ENCODE results near the gene PDZRN3.

Gene PDZRN3

DNA sequence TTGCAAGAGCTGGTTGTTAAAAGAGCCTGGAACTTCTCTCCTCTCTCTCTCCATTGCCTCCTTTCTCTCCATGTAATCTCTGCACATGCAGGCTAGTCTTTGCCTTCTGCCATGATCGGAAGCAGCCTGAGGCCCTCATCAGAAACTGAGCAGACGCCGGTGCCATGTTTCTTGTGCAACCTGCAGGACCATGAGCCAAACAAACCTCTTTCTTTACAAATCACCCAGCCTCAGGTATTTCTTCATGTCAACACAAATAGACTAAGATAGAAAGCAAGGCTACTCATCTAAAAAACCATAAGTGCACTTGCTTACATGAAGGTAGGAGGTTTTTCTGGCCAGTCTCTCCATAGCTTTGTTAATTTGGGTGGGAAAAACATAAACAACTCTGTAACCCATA, 8.7 kb downstream of the PDZRN3 start:
- no peak overlapping the region for H3K4me3 ChIP-seq (replicated peaks in 1 of 2; ENCODE audit: low read depth in 2 of 2, low read length in 2 of 2)
- TF ChIP-seq, protein P1, sequence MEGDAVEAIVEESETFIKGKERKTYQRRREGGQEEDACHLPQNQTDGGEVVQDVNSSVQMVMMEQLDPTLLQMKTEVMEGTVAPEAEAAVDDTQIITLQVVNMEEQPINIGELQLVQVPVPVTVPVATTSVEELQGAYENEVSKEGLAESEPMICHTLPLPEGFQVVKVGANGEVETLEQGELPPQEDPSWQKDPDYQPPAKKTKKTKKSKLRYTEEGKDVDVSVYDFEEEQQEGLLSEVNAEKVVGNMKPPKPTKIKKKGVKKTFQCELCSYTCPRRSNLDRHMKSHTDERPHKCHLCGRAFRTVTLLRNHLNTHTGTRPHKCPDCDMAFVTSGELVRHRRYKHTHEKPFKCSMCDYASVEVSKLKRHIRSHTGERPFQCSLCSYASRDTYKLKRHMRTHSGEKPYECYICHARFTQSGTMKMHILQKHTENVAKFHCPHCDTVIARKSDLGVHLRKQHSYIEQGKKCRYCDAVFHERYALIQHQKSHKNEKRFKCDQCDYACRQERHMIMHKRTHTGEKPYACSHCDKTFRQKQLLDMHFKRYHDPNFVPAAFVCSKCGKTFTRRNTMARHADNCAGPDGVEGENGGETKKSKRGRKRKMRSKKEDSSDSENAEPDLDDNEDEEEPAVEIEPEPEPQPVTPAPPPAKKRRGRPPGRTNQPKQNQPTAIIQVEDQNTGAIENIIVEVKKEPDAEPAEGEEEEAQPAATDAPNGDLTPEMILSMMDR (IDR thresholded peaks at IDR 0.05; ENCODE audit: low read depth, low read length): no peak
- DNase-seq (ENCODE audit: low read depth in 2 of 2): no peak

DNA sequence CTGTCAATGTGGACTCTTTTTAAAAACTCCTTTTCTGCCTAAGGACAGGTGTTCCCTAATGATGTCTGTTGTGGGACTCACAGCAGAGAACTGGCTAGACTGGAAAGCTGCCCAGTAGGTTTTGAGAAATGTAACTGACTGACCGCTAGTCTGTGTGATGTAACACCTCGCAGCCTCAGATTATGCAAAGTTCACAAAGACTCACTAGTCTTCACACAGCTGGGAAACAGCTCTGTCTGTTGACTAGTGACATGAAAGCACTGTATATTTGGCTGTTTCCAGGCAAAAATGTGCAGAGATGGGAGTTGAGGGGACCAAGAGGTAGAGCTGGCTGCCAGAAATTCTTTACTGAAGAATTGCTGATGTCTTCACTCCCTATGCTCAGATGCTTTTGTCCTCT, 10.3 kb downstream of the PDZRN3 start:
- TF ChIP-seq, protein P1 (IDR thresholded peaks at IDR 0.05; ENCODE audit: low read depth, low read length): peak; percentile 19
- peak; percentile 88 to 96 for DNase-seq (ENCODE audit: low read depth in 2 of 2)
- no peak overlapping the region for H3K4me3 ChIP-seq (replicated peaks in 1 of 2; ENCODE audit: low read depth in 2 of 2, low read length in 2 of 2)

DNA sequence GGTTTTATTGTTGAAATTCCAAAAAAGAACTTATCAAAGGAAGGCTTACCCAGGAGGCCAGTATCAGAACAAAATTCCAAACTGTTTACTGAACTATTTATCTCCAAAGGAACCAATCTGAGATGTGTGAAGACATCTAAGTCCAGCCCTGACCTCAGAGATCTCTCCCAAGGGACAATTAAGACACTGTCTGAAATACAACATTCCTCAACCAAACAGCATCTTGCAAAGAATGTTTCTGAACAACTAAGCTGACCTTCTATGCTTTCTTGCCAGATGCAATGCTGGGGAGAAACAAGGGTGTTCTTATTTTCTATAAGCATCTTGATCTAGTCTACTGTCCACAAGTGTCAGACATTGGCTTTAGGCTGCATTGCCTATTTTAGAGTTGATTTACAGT, 13.6 kb downstream of the PDZRN3 start:
- TF ChIP-seq, protein P1 (IDR thresholded peaks at IDR 0.05; ENCODE audit: low read depth, low read length): no peak
- DNase-seq (ENCODE audit: low read depth in 2 of 2): peak; percentile 45 to 75
- no peak overlapping the region for H3K4me3 ChIP-seq (replicated peaks in 1 of 2; ENCODE audit: low read depth in 2 of 2, low read length in 2 of 2)

GRCh38 chr3:73610493-73610892, 14.2 kb downstream of the PDZRN3 start:
- H3K4me3 ChIP-seq (replicated peaks in 1 of 2; ENCODE audit: low read depth in 2 of 2, low read length in 2 of 2): no peak overlapping the region
- TF ChIP-seq, protein P1 (IDR thresholded peaks at IDR 0.05; ENCODE audit: low read depth, low read length): no peak
- no peak for DNase-seq (ENCODE audit: low read depth in 2 of 2)

GRCh38 chr3:73609655-73610054, 15.1 kb downstream of the PDZRN3 start:
- no peak for DNase-seq (ENCODE audit: low read depth in 2 of 2)
- no peak overlapping the region for H3K4me3 ChIP-seq (replicated peaks in 1 of 2; ENCODE audit: low read depth in 2 of 2, low read length in 2 of 2)
- TF ChIP-seq, protein P1 (IDR thresholded peaks at IDR 0.05; ENCODE audit: low read depth, low read length): no peak

GRCh38 chr3:73609315-73609641, 15.5 kb downstream of the PDZRN3 start:
- TF ChIP-seq, protein P1 (IDR thresholded peaks at IDR 0.05; ENCODE audit: low read depth, low read length): no peak
- no peak overlapping the region for H3K4me3 ChIP-seq (replicated peaks in 1 of 2; ENCODE audit: low read depth in 2 of 2, low read length in 2 of 2)
- DNase-seq (ENCODE audit: low read depth in 2 of 2): no peak

All from cardiac fibroblast (primary cell).